ENCODE measurements around the gene LPA.

LPA gene

DNA sequence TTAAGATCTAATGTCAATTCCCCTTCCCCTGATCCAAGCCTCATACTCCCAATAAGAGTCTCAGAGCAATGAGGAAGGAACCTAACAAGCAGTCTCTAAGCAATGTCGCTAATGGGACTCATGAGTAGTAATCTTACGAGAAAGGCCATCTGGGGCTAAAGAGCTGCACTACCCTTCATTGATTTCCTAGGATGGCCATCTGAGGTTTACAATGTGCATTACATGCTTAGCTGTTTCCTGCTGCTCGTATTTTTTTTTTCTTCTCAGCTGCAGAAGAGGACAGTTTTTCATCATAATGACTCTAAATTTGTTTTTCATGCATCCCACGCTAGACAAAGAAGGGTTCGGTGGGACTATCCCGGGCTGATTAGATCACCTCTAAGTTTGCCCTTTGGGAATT, 119.3 kb downstream of the LPA start:
- Histone ChIP-seq H4K20me1 (ENCODE audit: insufficient read depth, low read length) (no peaks in the 10 kb centered on the region), H3K9ac (ENCODE audit: low read depth, low read length) (no peak overlapping the region), H3K4me3 (ENCODE audit: low read depth in 1 of 2, low read length in 2 of 2) (no peak overlapping the region), H3K27me3 (ENCODE audit: insufficient read depth, low read length, poor library complexity) (no peaks in the 10 kb centered on the region), H3K9me3 (ENCODE audit: insufficient read depth, low read length, severe bottlenecking) (no peaks in the 10 kb centered on the region), H3K4me2 (ENCODE audit: insufficient read depth, low read length) (no peak overlapping the region), H3K79me2 (ENCODE audit: insufficient read depth, low read length) (no peaks in the 10 kb centered on the region), H3K4me1 (ENCODE audit: insufficient read depth, low read length) (no peaks in the 10 kb centered on the region), H3K36me3 (ENCODE audit: insufficient read depth, low read length) (no peaks in the 10 kb centered on the region), H3K27ac (ENCODE audit: low read length) (no peak overlapping the region), H2AFZ (ENCODE audit: low read depth, low read length) (no peak overlapping the region)
- DNase-seq, result no peak
- TF ChIP-seq, protein P1, sequence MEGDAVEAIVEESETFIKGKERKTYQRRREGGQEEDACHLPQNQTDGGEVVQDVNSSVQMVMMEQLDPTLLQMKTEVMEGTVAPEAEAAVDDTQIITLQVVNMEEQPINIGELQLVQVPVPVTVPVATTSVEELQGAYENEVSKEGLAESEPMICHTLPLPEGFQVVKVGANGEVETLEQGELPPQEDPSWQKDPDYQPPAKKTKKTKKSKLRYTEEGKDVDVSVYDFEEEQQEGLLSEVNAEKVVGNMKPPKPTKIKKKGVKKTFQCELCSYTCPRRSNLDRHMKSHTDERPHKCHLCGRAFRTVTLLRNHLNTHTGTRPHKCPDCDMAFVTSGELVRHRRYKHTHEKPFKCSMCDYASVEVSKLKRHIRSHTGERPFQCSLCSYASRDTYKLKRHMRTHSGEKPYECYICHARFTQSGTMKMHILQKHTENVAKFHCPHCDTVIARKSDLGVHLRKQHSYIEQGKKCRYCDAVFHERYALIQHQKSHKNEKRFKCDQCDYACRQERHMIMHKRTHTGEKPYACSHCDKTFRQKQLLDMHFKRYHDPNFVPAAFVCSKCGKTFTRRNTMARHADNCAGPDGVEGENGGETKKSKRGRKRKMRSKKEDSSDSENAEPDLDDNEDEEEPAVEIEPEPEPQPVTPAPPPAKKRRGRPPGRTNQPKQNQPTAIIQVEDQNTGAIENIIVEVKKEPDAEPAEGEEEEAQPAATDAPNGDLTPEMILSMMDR (IDR thresholded peaks at IDR 0.05; ENCODE audit: borderline replicate concordance, extremely low read depth, low read length, poor library complexity, severe bottlenecking), result no peak
- no peak for ATAC-seq (ENCODE audit: insufficient read depth, low read depth)

DNA sequence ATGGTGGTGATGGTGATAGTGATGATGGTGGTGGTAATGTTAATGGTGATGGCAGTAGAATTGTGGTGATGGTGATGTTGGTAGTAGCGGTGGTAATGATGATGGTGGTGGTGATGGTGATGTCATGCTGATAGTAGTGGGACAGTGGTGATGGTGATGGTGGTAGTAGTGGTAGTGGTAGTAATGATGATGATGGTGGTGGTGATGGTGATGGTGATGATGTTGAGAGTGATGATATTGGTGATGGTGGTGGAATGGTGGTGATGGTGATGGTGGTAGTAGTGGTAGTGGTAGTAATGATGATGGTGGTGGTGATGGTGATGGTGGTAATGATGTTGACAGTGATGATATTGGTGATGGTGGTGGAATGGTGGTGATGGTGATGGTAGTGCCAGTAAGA, 128.8 kb downstream of the LPA start:
- Histone ChIP-seq H2AFZ (ENCODE audit: low read depth, low read length) (no peak overlapping the region), H3K4me2 (ENCODE audit: insufficient read depth, low read length) (no peak overlapping the region), H3K79me2 (ENCODE audit: insufficient read depth, low read length) (no peaks in the 10 kb centered on the region), H3K4me1 (ENCODE audit: insufficient read depth, low read length) (peaks cover 6% of the 10 kb centered on the region), H3K27ac (ENCODE audit: low read length) (no peak overlapping the region), H3K36me3 (ENCODE audit: insufficient read depth, low read length) (no peaks in the 10 kb centered on the region), H3K9ac (ENCODE audit: low read depth, low read length) (no peak overlapping the region), H3K27me3 (ENCODE audit: insufficient read depth, low read length, poor library complexity) (peaks cover 2% of the 10 kb centered on the region), H3K9me3 (ENCODE audit: insufficient read depth, low read length, severe bottlenecking) (no peaks in the 10 kb centered on the region), H4K20me1 (ENCODE audit: insufficient read depth, low read length) (no peaks in the 10 kb centered on the region), H3K4me3 (ENCODE audit: low read depth in 1 of 2, low read length in 2 of 2) (no peak overlapping the region)
- DNase-seq (no peak), ATAC-seq (ENCODE audit: insufficient read depth, low read depth) (no peak)
- TF ChIP-seq EZH2 (IDR thresholded peaks at IDR 0.05; ENCODE audit: borderline replicate concordance, low read depth, low read length, severe bottlenecking), result no peak
- TF ChIP-seq, protein P1 (IDR thresholded peaks at IDR 0.05; ENCODE audit: borderline replicate concordance, extremely low read depth, low read length, poor library complexity, severe bottlenecking), result no peak

GRCh38 chr6:160534050-160534696, 129.9 kb downstream of the LPA start:
- no peak overlapping the region for H3K4me3 ChIP-seq (ENCODE audit: low read depth in 1 of 2, low read length in 2 of 2)
- peaks cover 5% of the 10 kb centered on the region for H3K9me3 ChIP-seq (ENCODE audit: insufficient read depth, low read length, severe bottlenecking)
- H3K27ac ChIP-seq (ENCODE audit: low read length), result no peak overlapping the region
- peak; percentile 92 for ATAC-seq (ENCODE audit: insufficient read depth, low read depth)
- no peak overlapping the region for H3K9ac ChIP-seq (ENCODE audit: low read depth, low read length)
- DNase-seq, result peak; percentile 74
- H4K20me1 ChIP-seq (ENCODE audit: insufficient read depth, low read length), result no peaks in the 10 kb centered on the region
- H3K36me3 ChIP-seq (ENCODE audit: insufficient read depth, low read length), result no peaks in the 10 kb centered on the region
- no peak overlapping the region for H3K4me2 ChIP-seq (ENCODE audit: insufficient read depth, low read length)
- peaks cover 6% of the 10 kb centered on the region for H3K4me1 ChIP-seq (ENCODE audit: insufficient read depth, low read length)
- peaks cover 2% of the 10 kb centered on the region for H3K27me3 ChIP-seq (ENCODE audit: insufficient read depth, low read length, poor library complexity)
- TF ChIP-seq EZH2 (IDR thresholded peaks at IDR 0.05; ENCODE audit: borderline replicate concordance, low read depth, low read length, severe bottlenecking), result no peak
- TF ChIP-seq, protein P1 (IDR thresholded peaks at IDR 0.05; ENCODE audit: borderline replicate concordance, extremely low read depth, low read length, poor library complexity, severe bottlenecking), result peak; percentile 99
- H2AFZ ChIP-seq (ENCODE audit: low read depth, low read length), result no peak overlapping the region
- no peaks in the 10 kb centered on the region for H3K79me2 ChIP-seq (ENCODE audit: insufficient read depth, low read length)
